GM13977 (cell line): ENCODE results near the gene C5orf52.

Experiments used
- DNase-seq: peaks from one replicate; pipeline ENCODE4 v3.0.0; 2012; ENCODE audit warnings: low spot score
- in situ Hi-C: fragments of 300-500 bp; cut with MboI; formaldehyde crosslinking; loops from one replicate; pipeline ENCODE4 v1.12.0; 2022; ENCODE audit warnings: low sequenced_read_pairs, low pct_unique_long_range_greater_than_20kb, mixed read lengths, inconsistent platforms; ENCODE audit not compliant: unreplicated experiment
- TF ChIP-seq, protein P1 (sequence below): IDR thresholded peaks from 2 replicates; pipeline ENCODE4 v1.5.1; 2012; ENCODE audit warnings: mild to moderate bottlenecking, control low read depth; ENCODE audit not compliant: insufficient read depth; ENCODE audit errors: extremely low read depth, missing control alignments

C5orf52 gene

DNA sequence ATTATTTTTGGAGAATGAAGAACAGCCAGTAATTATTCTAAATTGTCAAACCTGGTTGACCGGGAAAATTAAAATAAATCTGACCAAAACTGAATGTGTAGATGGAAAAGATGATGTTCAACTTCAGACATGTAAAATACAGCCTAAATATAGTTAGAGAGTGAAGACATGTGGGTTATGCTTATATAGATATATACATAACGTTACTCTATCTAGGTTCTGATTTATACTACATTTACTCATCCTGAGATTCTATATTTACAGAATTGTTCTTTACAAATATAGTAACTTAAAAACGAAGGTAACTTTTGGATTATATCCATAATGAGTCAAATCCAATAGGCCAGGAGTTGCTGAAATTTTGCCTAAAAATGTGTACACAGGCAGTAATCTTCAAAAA lies 39.1 kb downstream of the C5orf52 start:
- in situ Hi-C loops, result no loop called here
- TF ChIP-seq, protein P1, sequence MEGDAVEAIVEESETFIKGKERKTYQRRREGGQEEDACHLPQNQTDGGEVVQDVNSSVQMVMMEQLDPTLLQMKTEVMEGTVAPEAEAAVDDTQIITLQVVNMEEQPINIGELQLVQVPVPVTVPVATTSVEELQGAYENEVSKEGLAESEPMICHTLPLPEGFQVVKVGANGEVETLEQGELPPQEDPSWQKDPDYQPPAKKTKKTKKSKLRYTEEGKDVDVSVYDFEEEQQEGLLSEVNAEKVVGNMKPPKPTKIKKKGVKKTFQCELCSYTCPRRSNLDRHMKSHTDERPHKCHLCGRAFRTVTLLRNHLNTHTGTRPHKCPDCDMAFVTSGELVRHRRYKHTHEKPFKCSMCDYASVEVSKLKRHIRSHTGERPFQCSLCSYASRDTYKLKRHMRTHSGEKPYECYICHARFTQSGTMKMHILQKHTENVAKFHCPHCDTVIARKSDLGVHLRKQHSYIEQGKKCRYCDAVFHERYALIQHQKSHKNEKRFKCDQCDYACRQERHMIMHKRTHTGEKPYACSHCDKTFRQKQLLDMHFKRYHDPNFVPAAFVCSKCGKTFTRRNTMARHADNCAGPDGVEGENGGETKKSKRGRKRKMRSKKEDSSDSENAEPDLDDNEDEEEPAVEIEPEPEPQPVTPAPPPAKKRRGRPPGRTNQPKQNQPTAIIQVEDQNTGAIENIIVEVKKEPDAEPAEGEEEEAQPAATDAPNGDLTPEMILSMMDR, result no peak
- DNase-seq, result no peak

DNA sequence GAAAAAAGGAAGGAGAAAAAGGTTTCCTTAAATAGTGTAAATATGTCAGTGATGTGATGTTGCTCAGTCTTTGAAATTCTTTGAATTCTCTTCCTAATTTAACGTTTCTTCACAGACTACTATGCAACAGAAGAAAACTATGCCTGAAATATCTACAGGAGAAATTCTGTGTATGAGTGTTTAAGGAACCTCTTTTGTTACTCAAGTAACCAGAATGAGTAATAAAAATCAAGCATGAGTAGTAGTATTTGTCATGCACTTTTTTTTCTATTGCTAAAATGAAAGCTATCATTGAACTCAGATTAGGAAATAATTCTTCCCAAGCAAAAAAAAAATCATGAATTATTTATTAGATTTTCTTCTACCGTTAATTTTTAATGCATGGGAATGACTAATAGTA lies 39.5 kb downstream of the C5orf52 start:
- TF ChIP-seq, protein P1, result no peak
- in situ Hi-C loops, result no loop called here
- DNase-seq, result no peak

DNA sequence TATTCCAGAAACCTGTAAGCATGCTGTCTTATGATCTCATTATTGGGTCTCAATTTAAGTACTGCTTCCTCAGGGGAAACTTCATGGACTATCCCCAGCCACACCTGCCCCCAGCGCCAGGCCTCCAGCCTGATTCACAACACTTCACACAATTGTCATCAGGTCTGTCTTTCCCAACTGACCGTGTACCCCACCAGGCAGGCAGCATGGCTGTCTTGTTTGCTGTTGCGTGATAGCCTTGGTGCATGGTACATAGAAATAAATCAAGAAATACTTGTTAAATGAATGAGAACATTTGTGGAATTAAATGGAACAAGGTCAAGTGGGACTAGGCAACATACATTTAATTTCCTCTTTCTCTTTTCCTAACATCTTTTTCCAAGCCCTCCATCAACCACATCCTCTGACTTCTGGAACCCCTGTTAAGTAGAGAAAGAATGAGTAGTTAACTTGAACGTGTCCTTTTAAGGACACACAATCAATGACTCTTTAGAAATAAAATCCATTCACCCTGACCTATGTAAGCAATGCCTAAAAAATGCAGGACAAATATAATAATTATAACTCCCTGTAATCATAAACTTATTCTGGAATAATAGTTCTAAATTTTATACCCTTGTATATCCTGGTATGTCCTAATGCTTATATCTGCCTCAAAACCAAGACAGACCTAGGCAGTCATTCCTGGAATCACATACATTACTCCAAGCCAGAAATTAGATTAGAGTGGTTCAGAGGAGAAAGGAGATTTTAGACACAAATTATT lies 42.7 kb downstream of the C5orf52 start:
- in situ Hi-C loops, result no loop called here

DNA sequence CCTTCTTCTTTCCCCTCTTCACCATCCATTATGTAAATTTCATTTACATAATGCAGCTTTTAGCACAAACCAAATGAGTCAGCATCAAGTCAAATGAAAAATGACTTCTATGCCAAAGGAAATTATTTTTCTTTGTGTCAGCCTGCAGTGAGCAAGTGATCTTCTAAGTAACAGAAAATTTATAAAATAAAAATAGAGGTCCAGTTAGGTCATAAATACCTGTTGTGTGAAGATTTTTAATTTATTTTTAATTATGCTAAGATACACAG lies 43.2 kb downstream of the C5orf52 start:
- no peak for DNase-seq
- in situ Hi-C loops, result no loop called here

More for the DNA sequence above, 42.7 kb downstream of the C5orf52 start:
- TF ChIP-seq, protein P1, result no peak
- DNase-seq, result no peak

DNA sequence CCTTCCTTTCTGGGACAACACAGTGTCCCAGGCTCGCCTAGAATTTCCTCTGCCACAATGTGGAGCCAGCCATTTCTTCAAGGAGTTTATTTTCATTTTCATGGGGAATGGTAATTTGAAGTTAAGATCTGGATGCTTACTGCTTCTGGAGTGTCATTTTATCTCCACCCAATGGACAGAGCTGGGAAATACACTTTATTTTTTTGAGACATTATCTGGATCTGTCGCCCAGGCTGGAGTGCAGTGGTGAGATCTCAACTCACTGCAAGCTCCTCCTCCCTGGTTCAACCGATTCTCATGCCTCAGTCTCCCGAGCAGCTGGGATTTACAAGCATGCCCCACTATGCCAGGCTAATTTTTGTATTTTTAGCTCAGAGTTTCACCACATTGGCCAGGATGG lies 47.2 kb downstream of the C5orf52 start:
- in situ Hi-C loops, result no loop called here
- TF ChIP-seq, protein P1, result peak; percentile 47
- DNase-seq, result peak; percentile 31

More for the DNA sequence above, 43.2 kb downstream of the C5orf52 start:
- TF ChIP-seq, protein P1, result no peak

DNA sequence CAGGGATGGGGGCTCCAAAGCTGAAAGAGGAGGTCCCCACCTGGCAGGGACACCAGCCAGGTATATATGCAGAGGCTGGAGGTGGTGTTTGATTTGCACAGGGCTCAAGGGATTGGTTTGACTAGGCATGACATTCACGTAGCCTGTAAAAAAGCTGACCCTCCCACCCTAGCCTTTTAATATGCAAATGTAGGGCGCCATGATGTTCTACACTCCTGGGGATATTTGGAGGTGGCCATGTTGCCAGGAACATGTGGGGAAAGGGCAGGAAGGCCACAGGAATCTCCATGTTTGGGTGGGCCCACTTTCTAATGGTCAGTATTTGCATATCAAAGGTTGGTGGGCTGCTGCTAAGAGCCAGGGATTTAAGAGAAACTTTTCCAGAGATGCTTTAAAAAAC lies 47.9 kb downstream of the C5orf52 start:
- in situ Hi-C loops, result no loop called here
- DNase-seq, result no peak
- TF ChIP-seq, protein P1, result no peak
